DMS153 (cell line): ENCODE results near the gene ALG6.
"Not testable (repeated sequence)": the region's sequence is repeated elsewhere in the genome, so short reads cannot be mapped to it uniquely, and the experiment has no call there.

Source experiments
- DNase-seq: peaks from one replicate; lab custom pipeline; 2025; lab: John Stamatoyannopoulos, UW

Gene ALG6

GRCh38 chr1:63414691-63415365, 47.4 kb downstream of the ALG6 start:
- no peak for DNase-seq

DNA sequence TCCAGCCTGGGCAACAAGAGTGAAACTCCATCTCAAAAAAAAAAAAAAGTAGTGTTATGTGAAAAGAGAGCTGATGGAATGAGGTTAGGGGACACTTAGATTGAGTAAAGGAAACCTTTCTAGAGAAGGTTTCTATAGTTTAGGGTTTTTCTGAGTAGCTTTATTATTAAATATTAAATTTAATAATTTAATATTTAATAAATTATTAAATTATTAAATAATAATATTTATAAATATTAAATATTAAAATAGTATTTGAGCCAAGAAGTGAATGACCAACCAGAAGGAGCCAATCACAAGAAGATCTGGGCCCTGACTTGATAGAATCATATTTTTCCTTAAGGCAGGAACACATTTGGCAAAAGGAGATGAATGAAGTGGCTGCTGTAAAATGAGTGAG, 50.7 kb downstream of the ALG6 start:
- DNase-seq: no peak

GRCh38 chr1:63420746-63421145, 53.3 kb downstream of the ALG6 start:
- not testable (repeated sequence) for DNase-seq

GRCh38 chr1:63423649-63424048, 56.2 kb downstream of the ALG6 start:
- DNase-seq: no peak

GRCh38 chr1:63428815-63429214, 61.4 kb downstream of the ALG6 start:
- no peak for DNase-seq

- no peak for DNase-seq
Observed at GRCh38 chr1:63429281-63429680, 61.9 kb downstream of the ALG6 start.

- no peak for DNase-seq
Observed at GRCh38 chr1:63435161-63435560, 67.7 kb downstream of the ALG6 start.

DNA sequence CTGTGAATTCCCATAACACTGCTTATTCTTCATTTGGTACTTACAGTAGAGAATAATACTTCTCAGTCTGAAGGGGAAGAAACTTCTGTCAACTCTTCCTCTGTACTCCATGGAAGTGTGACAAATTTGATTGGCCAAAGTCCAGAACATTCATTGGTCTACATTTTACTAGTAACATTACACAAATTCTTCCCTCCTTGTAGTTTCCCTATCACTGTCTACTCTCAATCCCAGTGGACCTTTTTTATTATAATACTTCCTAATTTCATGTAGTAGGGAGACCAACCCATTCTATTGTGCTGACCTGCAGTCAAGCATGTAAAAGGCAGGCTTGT, 74.7 kb downstream of the ALG6 start:
- no peak for DNase-seq

DNA sequence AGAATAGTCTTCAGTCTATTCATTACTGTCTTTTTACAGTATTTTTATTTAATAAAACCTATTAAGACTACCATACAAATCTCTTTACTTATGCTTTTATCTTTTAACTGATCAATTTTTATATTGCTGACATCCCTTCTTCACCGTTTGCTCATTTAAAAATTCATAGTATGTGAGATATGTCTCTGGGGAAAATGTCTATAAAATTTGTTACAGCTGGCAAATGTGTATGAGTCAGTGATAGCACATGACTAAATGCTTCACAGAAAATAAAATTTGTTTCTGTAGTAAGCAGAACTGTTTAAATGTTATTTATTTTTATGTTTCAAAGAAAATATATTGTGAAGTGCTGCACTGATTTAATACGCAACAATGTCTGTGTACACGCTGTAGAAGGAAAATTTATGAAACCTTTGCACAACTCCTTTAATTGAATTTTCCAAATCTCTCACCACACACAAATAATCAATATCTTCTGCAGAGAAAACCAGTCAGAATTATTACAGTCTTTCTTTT, 81.4 kb downstream of the ALG6 start:
- DNase-seq: no peak

DNA sequence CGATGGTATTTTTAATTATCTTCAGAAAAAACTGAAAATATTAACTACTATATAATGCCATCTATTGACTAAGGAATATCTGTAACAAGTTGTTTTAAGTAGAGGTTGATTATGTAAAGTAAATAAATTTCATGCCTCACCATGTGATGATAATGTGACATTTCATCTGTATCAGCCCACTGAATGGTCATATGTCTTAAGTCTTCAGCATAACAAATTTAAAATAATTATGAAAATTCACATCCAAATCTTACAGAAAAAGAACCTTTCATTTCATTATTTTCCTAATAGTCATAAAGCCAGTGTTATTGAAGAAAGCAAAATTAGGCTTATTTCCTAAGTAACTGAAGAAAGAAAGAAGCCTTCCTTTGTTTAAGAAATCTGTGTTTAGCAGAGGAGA, 83.0 kb downstream of the ALG6 start:
- DNase-seq: no peak

- no peak for DNase-seq
Observed at GRCh38 chr1:63453232-63453631, 85.8 kb downstream of the ALG6 start.

DNA sequence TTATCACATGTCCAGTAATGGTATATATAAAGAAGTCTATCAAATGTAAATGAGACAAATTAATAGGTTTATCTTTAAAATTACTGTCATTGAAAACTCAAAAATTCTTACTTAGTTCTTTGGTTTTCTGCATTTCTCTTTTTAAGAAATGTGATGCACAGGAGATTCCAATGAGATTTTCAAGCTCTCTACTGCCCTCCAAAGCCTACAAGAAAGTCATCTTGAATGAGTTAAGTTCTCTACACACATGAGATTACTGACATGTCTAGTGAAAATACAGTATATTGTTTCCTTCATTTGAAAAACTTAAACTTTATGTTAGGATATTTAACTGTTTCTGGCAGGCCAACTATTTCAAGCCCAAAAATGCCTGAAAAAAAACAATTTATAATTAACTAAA, 86.8 kb downstream of the ALG6 start:
- no peak for DNase-seq

DNA sequence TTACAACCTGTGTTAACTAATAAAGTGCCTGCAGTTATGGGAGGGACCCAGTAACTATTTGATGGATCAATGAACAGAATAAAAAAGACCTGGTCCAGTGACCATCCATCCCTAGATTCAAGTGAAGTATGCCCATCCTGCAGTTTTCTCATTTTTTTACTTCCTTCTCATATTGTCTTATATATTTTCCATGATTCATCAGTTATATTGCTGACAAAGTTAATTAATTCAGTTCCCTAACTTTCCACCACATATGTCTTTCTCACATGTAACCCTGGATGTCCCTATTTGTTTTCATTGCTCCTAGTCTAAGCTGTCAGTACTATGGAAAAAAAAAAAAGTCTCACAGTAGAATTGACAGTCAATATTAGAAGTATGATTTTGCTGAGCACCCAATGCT, 91.3 kb downstream of the ALG6 start:
- no peak for DNase-seq

GRCh38 chr1:63461661-63462230, 94.3 kb downstream of the ALG6 start:
- no peak for DNase-seq

DNA sequence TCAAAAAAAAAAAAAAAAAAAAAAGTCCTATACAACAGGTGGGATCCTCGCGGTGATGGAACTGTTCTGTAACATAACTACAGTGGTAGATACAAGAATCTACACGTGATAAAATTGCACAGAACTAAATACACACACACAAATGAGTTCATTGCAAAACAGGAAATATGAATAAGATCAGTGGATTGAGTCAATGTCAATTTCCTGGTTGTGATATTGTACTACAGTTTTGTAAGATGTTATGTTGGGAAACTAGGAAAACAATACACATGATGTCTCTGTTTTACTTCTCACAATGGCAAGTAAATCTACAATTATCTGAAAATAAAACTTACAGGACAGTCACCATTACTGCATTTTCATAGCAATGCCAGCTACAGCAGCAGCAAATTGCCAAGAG, 95.8 kb downstream of the ALG6 start:
- DNase-seq: no peak

- no peak for DNase-seq
Observed at GRCh38 chr1:63466181-63466580, 98.8 kb downstream of the ALG6 start.

DNA sequence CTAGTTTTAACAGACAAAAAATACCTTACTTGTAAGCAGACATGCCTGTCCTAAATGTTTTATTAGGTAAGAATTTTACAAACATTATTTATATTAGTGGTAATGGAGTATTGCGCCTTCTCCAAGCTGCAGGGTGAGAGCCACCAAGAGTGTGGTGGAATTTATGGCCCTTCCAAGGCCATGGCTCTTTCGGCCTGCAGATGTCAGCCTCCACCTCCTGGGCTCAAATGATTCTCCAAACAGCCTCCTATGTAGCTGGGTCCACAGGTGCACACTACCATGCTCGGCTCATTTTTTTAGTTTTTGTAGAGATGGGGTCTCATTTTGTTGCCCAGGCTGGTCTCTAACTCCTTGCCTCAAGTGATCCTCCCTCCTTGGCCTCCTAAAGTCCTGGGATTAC, 99.3 kb downstream of the ALG6 start:
- DNase-seq: no peak

DNA sequence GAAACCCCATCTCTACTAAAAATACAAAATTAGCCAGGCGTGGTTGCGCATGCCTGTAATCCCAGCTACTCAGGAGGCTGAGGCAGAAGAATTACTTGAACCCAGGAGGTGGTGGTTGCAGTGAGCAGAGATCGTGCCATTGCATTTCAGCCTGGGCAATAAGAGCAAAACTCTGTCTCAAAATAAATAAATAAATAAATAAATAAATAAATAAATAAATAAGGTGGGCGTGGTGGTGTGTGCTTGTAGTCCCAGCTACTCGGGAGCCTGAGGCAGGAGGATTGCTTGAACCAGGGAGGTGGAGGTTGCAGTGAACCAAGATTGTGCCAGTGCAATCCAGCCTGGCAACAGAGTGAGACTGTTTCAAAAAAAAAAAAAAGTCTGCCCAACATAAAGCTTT, 101.3 kb downstream of the ALG6 start:
- DNase-seq: not testable (repeated sequence)

GRCh38 chr1:63475761-63476160, 108.3 kb downstream of the ALG6 start:
- DNase-seq: no peak

DNA sequence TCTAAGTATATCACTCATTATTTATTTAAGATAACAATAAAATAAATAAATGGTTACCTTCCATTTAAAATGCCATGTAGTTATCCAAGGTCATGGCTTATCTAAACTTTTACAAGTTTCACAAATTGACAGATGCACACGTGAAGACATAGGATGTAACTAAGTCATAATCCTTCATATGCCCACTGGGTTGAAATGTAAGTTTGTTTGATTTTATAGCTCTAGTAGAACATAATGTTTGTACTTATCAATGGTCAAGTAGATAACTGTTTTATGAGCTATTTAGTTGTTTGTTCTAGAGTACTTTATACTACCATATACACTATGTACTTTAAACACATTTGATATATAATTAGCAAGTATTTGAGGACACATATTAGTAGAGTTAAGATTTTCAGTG, 112.6 kb downstream of the ALG6 start:
- no peak for DNase-seq

DNA sequence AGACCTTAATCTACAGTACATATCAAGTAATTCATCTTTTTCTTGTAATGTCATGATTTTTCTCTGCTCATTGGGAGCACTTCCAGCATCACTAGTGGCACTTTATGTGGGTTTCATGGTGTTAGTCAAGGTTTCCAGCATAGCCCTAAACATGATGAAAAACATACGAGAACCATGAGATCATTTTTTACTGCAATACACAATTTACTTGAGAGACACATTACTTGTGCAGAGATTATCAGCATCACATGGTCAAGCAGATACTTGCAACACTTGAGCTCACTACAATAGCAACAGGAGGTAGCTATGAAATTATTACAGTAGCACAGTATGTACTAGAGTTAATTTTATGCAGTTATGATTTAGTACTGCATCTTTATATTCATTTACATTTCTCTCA, 119.2 kb downstream of the ALG6 start:
- no peak for DNase-seq

GRCh38 chr1:63487336-63488065, 120.1 kb downstream of the ALG6 start:
- DNase-seq: peak; percentile 14
